Measurements from ENCODE around the gene HLA-G.
"Not testable (repeated sequence)": the region's sequence is repeated elsewhere in the genome, so short reads cannot be mapped to it uniquely, and the experiment has no call there.

HLA-G gene

GRCh38 chr6:29875257-29875656 lies 47.6 kb downstream of the HLA-G start:
- Histone ChIP-seq H3K79me2 (ENCODE audit: low read length) (no peaks in the 10 kb centered on the region), H2AFZ (ENCODE audit: low read depth, low read length) (no peak overlapping the region), H3K27ac (ENCODE audit: low read length) (no peak overlapping the region), H3K9me3 (ENCODE audit: insufficient read depth, low read length) (no peaks in the 10 kb centered on the region), H3K4me3 (ENCODE audit: low read length) (no peak overlapping the region), H3K4me1 (ENCODE audit: low read length) (no peaks in the 10 kb centered on the region), H3K27me3 (ENCODE audit: low read depth, low read length) (no peaks in the 10 kb centered on the region), H3K36me3 (replicated peaks; ENCODE audit: low read depth, low read length) (no peaks in the 10 kb centered on the region), H3K4me2 (ENCODE audit: low read length) (no peak overlapping the region), H4K20me1 (ENCODE audit: insufficient read depth, low read length) (no peaks in the 10 kb centered on the region), H3K9ac (ENCODE audit: low read length) (no peak overlapping the region)
- TF ChIP-seq CTCF (IDR thresholded peaks at IDR 0.05; ENCODE audit: low read depth, low read length) = no peak
- no peak for TF ChIP-seq EZH2phosphoT487 (IDR thresholded peaks at IDR 0.05; ENCODE audit: low read depth)

DNA sequence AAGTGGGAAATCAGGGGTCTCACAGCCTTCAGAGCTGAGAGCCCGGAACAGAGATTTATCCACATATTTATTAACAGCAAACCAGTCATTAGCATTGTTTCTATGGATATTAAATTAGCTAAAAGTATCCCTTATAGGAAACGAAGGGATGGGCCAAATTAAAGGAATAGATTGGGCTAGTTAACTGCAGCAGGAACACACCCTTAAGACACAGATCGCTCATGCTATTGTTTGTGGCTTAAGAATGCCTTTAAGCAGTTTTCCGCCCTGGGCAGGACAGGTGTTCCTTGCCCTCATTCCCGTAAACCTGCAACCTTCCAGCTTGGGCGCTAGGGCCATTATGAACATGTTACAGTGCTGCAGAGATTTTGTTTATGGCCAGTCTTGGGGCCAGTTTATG lies 48.1 kb downstream of the HLA-G start:
- not testable (repeated sequence) for H3K9ac ChIP-seq (ENCODE audit: low read length); H3K27me3 ChIP-seq (ENCODE audit: low read depth, low read length); H2AFZ ChIP-seq (ENCODE audit: low read depth, low read length); H3K27ac ChIP-seq (ENCODE audit: low read length); H3K79me2 ChIP-seq (ENCODE audit: low read length); H3K4me3 ChIP-seq (ENCODE audit: low read length); H4K20me1 ChIP-seq (ENCODE audit: insufficient read depth, low read length); H3K4me1 ChIP-seq (ENCODE audit: low read length); H3K9me3 ChIP-seq (ENCODE audit: insufficient read depth, low read length); H3K4me2 ChIP-seq (ENCODE audit: low read length); H3K36me3 ChIP-seq (replicated peaks; ENCODE audit: low read depth, low read length)
